CD4-positive, alpha-beta T cell (primary cell): ENCODE results near the gene ZNRF3. TPM values are rescaled to one million over a fixed set of nuclear protein-coding genes. Genes with fewer than 3 reads are reported as not detected.

Source experiments
- ATAC-seq: fragments of 200-7000 bp; cut with Tn5 transposase; one replicate; pipeline ENCODE4 v1.10.0; 2022; ENCODE audit warnings: mild to moderate bottlenecking; ENCODE audit not compliant: poor library complexity
- CTCF ChIA-PET: fragments of 350-600 bp; sonication (Branson Sonifier 250); formaldehyde crosslinking; loops from one replicate; lab custom pipeline; 2021; ENCODE audit warnings: antibody characterized with exemption, inconsistent platforms; lab: Charles Lee
- POLR2A ChIA-PET: fragments of 350-600 bp; sonication (Branson Sonifier 250); formaldehyde crosslinking; loops from one replicate; lab custom pipeline; 2021; ENCODE audit warnings: antibody characterized with exemption, inconsistent platforms; lab: Charles Lee
- DNase-seq, 14 experiments: peaks; one replicate each; pipeline ENCODE4 v3.0.0-alpha.2; 2013 to 2020; ENCODE audit warnings: mixed read lengths in 2 of 14
- H3K27ac ChIP-seq, 2 donors: one replicate each; pipeline versions ENCODE4 v1.5.1 to v1.7.0; 2013; ENCODE audit warnings: low read length in 2 of 2, low read depth in 1 of 2, mild to moderate bottlenecking in 1 of 2
- H3K27me3 ChIP-seq, 2 experiments: 1 replicate in 1 of 2; 2 replicates in 1 of 2; pipeline versions ENCODE4 v1.6.1 to v1.7.0; 2013; ENCODE audit warnings: low read length in 2 of 2, control low read depth in 1 of 2, mild to moderate bottlenecking in 1 of 2, moderate library complexity in 1 of 2; ENCODE audit not compliant: insufficient read depth in 2 of 2, control insufficient read depth in 1 of 2
- H3K36me3 ChIP-seq: one replicate; pipeline ENCODE4 v1.6.1; 2013; ENCODE audit warnings: low read length, control low read depth; ENCODE audit not compliant: insufficient read depth
- H3K4me1 ChIP-seq: one replicate; pipeline ENCODE4 v1.6.1; 2013; ENCODE audit warnings: low read length, control low read depth; ENCODE audit not compliant: insufficient read depth
- H3K4me3 ChIP-seq: one replicate; pipeline ENCODE4 v1.5.1; 2013; ENCODE audit warnings: mild to moderate bottlenecking, low read length, moderate library complexity
- H3K9me3 ChIP-seq, 2 experiments: 1 replicate in 1 of 2; 2 replicates in 1 of 2; pipeline versions ENCODE4 v1.6.1 to v1.7.0; 2013; ENCODE audit warnings: low read length in 2 of 2, mild to moderate bottlenecking in 2 of 2, control low read depth in 1 of 2, moderate library complexity in 1 of 2; ENCODE audit not compliant: control insufficient read depth in 1 of 2, insufficient read depth in 1 of 2
- H3K27ac Mint-ChIP-seq: one replicate; pipeline ENCODE4 v1.8.0; 2020; ENCODE audit warnings: mixed read lengths
- H3K27me3 Mint-ChIP-seq: one replicate; pipeline ENCODE4 v1.8.0; 2021; ENCODE audit warnings: mixed read lengths
- H3K36me3 Mint-ChIP-seq: one replicate; pipeline ENCODE4 v1.8.0; 2021; ENCODE audit warnings: low read depth, mixed read lengths
- H3K4me1 Mint-ChIP-seq: one replicate; pipeline ENCODE4 v1.8.0; 2021; ENCODE audit warnings: low read depth, mixed read lengths
- H3K4me3 Mint-ChIP-seq: one replicate; pipeline ENCODE4 v1.8.0; 2020; ENCODE audit warnings: mild to moderate bottlenecking, mixed read lengths
- H3K9me3 Mint-ChIP-seq: one replicate; pipeline ENCODE4 v1.8.0; 2020; ENCODE audit warnings: mixed read lengths
- intact Hi-C, 2 experiments: fragments of 100-400 bp; cut with DNase I in 1 of 2; cut with micrococcal nuclease in 1 of 2; formaldehyde crosslinking; loops; one replicate each; pipeline versions ENCODE4 v1.15.1 to v1.9.0; 2023 to 2025; cut with DNase I, micrococcal nuclease
- total RNA-seq, 174 experiments: library from RNA in 2 of 174; stranded (reverse) in 2 of 174; gene quantifications; one replicate each; pipeline ENCODE4 v1.2.3 and lab custom pipeline; 2021 to 2026
- TF ChIP-seq, protein P1 (sequence below): fragments of 200-600 bp; IDR thresholded peaks from one replicate; pipeline ENCODE4 v1.8.0; 2022; ENCODE audit warnings: antibody characterized with exemption, mild to moderate bottlenecking

The ZNRF3 gene
- total RNA-seq, 2 experiments from 2014 or later = 0.38 to 0.61 TPM

DNA sequence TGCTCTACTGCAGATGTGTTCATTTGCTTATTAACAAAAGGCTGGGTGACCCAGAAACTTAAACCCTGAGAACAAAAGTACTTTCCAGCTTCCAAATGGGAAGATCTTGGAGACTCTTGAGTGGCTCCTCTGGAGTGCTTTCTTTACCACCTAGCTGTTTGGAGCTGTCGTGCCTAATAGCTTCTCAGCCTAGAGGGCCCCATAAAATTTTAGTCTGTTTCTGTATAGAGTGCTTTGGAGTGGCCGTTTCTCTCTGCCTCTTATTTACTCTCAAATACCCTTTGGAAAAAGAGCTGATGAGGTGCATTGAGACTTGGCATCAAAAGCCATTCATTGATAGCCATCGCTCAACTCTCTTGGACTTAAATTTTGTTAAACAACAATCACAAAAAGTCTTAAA lies 50.7 kb downstream of the ZNRF3 start:
- intact Hi-C loops = no loop called here
- POLR2A ChIA-PET = no interaction called here
- H3K36me3 Mint-ChIP-seq = no peaks in the 10 kb centered on the region
- CTCF ChIA-PET = no interaction called here
- no peak overlapping the region for H3K4me3 Mint-ChIP-seq
- peaks cover 10 to 12% of the 10 kb centered on the region in 2 experiments for H3K27me3 ChIP-seq
- TF ChIP-seq, protein P1, sequence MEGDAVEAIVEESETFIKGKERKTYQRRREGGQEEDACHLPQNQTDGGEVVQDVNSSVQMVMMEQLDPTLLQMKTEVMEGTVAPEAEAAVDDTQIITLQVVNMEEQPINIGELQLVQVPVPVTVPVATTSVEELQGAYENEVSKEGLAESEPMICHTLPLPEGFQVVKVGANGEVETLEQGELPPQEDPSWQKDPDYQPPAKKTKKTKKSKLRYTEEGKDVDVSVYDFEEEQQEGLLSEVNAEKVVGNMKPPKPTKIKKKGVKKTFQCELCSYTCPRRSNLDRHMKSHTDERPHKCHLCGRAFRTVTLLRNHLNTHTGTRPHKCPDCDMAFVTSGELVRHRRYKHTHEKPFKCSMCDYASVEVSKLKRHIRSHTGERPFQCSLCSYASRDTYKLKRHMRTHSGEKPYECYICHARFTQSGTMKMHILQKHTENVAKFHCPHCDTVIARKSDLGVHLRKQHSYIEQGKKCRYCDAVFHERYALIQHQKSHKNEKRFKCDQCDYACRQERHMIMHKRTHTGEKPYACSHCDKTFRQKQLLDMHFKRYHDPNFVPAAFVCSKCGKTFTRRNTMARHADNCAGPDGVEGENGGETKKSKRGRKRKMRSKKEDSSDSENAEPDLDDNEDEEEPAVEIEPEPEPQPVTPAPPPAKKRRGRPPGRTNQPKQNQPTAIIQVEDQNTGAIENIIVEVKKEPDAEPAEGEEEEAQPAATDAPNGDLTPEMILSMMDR = no peak
- H3K27ac Mint-ChIP-seq = no peak overlapping the region
- H3K36me3 ChIP-seq = no peaks in the 10 kb centered on the region
- no peak for ATAC-seq
- no peak overlapping the region for H3K4me3 ChIP-seq
- H3K27me3 Mint-ChIP-seq = peaks cover 74% of the 10 kb centered on the region
- H3K27ac ChIP-seq = no peak overlapping the region
- H3K9me3 Mint-ChIP-seq = no peaks in the 10 kb centered on the region
- no peak for DNase-seq
- H3K4me1 ChIP-seq = no peaks in the 10 kb centered on the region
- H3K9me3 ChIP-seq = no peaks in the 10 kb centered on the region
- no peaks in the 10 kb centered on the region for H3K4me1 Mint-ChIP-seq

DNA sequence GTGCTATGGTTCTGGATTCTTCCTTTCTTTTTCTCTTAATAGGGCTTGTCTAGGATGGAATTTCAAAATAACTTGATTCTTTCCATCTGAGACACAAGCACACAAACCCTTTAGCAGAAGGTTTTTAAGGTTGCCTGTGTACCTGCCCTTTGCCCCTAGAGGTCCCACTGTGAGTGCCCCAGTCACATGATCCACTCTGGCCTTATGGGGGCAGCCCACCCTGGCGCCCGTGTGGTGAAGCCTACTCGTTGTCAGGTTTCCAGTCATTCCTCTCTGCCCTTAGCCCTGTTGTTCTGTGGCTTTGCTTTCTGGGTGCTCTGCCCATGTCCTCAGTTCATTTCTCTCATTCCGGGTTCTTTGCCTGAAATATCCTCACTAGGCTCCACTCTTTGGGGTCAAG lies 51.8 kb downstream of the ZNRF3 start:
- no peaks in the 10 kb centered on the region for H3K9me3 ChIP-seq
- CTCF ChIA-PET = no interaction called here
- Mint-ChIP-seq H3K4me3 (no peak overlapping the region), H3K36me3 (no peaks in the 10 kb centered on the region), H3K27ac (no peak overlapping the region), H3K9me3 (no peaks in the 10 kb centered on the region), H3K4me1 (no peaks in the 10 kb centered on the region), H3K27me3 (peaks cover 78% of the 10 kb centered on the region)
- peaks cover 10 to 12% of the 10 kb centered on the region in 2 experiments for H3K27me3 ChIP-seq
- TF ChIP-seq, protein P1 = no peak
- H3K36me3 ChIP-seq = no peaks in the 10 kb centered on the region
- intact Hi-C loops = no loop called here
- DNase-seq (no peak), ATAC-seq (no peak)
- H3K4me1 ChIP-seq = no peaks in the 10 kb centered on the region
- H3K4me3 ChIP-seq = no peak overlapping the region
- H3K27ac ChIP-seq = no peak overlapping the region
- POLR2A ChIA-PET = no interaction called here

DNA sequence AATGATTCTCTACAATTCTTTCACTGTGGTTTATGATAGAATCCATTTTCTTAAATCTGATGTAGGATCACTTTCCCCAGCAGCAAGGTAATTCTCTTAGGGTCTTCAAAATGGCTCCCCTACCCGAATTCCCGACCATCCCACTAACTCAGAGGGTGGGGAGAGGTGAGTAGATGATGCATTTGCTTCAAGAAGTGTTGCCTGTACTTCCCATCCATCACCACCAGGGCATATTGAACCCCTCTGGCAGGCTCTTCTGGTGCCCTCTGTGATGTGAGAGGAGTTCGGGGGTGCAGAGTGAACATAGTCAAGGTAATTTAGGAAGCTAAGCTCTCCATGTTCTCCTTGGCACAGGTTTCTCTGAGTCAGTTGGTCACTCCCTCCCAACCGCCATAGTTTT lies 52.3 kb downstream of the ZNRF3 start:
- Mint-ChIP-seq H3K27ac (no peak overlapping the region), H3K4me3 (no peak overlapping the region), H3K27me3 (peaks cover 80% of the 10 kb centered on the region), H3K9me3 (no peaks in the 10 kb centered on the region), H3K36me3 (no peaks in the 10 kb centered on the region), H3K4me1 (no peaks in the 10 kb centered on the region)
- ChIA-PET POLR2A (no interaction called here), CTCF (interaction anchor here (0.5 kb wide), 1 partner anchor 275 kb away, joined by 3 read pairs; no protein-coding TSS in a partner anchor)
- H3K27ac ChIP-seq = no peak overlapping the region
- H3K4me3 ChIP-seq = no peak overlapping the region
- no peaks in the 10 kb centered on the region for H3K9me3 ChIP-seq
- no peaks in the 10 kb centered on the region for H3K4me1 ChIP-seq
- no peak for ATAC-seq
- H3K27me3 ChIP-seq = peaks cover 10 to 12% of the 10 kb centered on the region in 2 experiments
- TF ChIP-seq, protein P1 = no peak
- no peak for DNase-seq
- intact Hi-C loops = no loop called here
- H3K36me3 ChIP-seq = no peaks in the 10 kb centered on the region
